Measurements from ENCODE around the gene NUP205.
"Not testable (repeated sequence)": the region's sequence is repeated elsewhere in the genome, so short reads cannot be mapped to it uniquely, and the experiment has no call there.

NUP205 gene

GRCh38 chr7:135673360-135673706, 115.6 kb downstream of the NUP205 start:
- TF ChIP-seq POLR2A (IDR thresholded peaks at IDR 0.05; ENCODE audit: low read depth, low read length) = no peak
- no peak for FAIRE-seq
- no peak for DNase-seq (ENCODE audit: insufficient read length, low spot score)

GRCh38 chr7:135678612-135679575, 121.2 kb downstream of the NUP205 start:
- no peak for TF ChIP-seq POLR2A (IDR thresholded peaks at IDR 0.05; ENCODE audit: low read depth, low read length)
- no peak for DNase-seq (ENCODE audit: insufficient read length, low spot score)

GRCh38 chr7:135681762-135682161, 124.0 kb downstream of the NUP205 start:
- FAIRE-seq (no peak), DNase-seq (ENCODE audit: insufficient read length, low spot score) (no peak)
- TF ChIP-seq POLR2A (IDR thresholded peaks at IDR 0.05; ENCODE audit: low read depth, low read length) = no peak

More at GRCh38 chr7:135678612-135679575, 121.2 kb downstream of the NUP205 start:
- FAIRE-seq = no peak

- DNase-seq (ENCODE audit: insufficient read length, low spot score) = no peak
- no peak for FAIRE-seq
- TF ChIP-seq POLR2A (IDR thresholded peaks at IDR 0.05; ENCODE audit: low read depth, low read length) = no peak
Observed at GRCh38 chr7:135682191-135682590, 124.5 kb downstream of the NUP205 start.

- TF ChIP-seq POLR2A (IDR thresholded peaks at IDR 0.05; ENCODE audit: low read depth, low read length) = no peak
- no peak for DNase-seq (ENCODE audit: insufficient read length, low spot score)
- no peak for FAIRE-seq
Observed at GRCh38 chr7:135683609-135684008, 125.9 kb downstream of the NUP205 start.

- FAIRE-seq (no peak), DNase-seq (ENCODE audit: insufficient read length, low spot score) (peak; percentile 26)
- no peak for TF ChIP-seq POLR2A (IDR thresholded peaks at IDR 0.05; ENCODE audit: low read depth, low read length)
Observed at GRCh38 chr7:135684136-135684535, 126.4 kb downstream of the NUP205 start.

- FAIRE-seq (no peak), DNase-seq (ENCODE audit: insufficient read length, low spot score) (no peak)
- TF ChIP-seq POLR2A (IDR thresholded peaks at IDR 0.05; ENCODE audit: low read depth, low read length) = no peak
Observed at GRCh38 chr7:135684699-135685098, 127.0 kb downstream of the NUP205 start.

- DNase-seq (ENCODE audit: insufficient read length, low spot score) = no peak
- no peak for TF ChIP-seq POLR2A (IDR thresholded peaks at IDR 0.05; ENCODE audit: low read depth, low read length)
- no peak for FAIRE-seq
Observed at GRCh38 chr7:135685306-135686084, 127.8 kb downstream of the NUP205 start.

- no peak for TF ChIP-seq POLR2A (IDR thresholded peaks at IDR 0.05; ENCODE audit: low read depth, low read length)
- FAIRE-seq = no peak
Observed at GRCh38 chr7:135687466-135687865, 129.7 kb downstream of the NUP205 start.

GRCh38 chr7:135690566-135690965, 132.8 kb downstream of the NUP205 start:
- FAIRE-seq = no peak
- TF ChIP-seq POLR2A (IDR thresholded peaks at IDR 0.05; ENCODE audit: low read depth, low read length) = no peak
- DNase-seq (ENCODE audit: insufficient read length, low spot score) = no peak

More at GRCh38 chr7:135687466-135687865, 129.7 kb downstream of the NUP205 start:
- no peak for DNase-seq (ENCODE audit: insufficient read length, low spot score)

- FAIRE-seq = no peak
- no peak for TF ChIP-seq POLR2A (IDR thresholded peaks at IDR 0.05; ENCODE audit: low read depth, low read length)
- no peak for DNase-seq (ENCODE audit: insufficient read length, low spot score)
Observed at GRCh38 chr7:135692055-135692454, 134.3 kb downstream of the NUP205 start.

- DNase-seq (ENCODE audit: insufficient read length, low spot score); FAIRE-seq: not testable (repeated sequence)
Observed at GRCh38 chr7:135692606-135693005, 134.9 kb downstream of the NUP205 start.

GRCh38 chr7:135693558-135693957, 135.8 kb downstream of the NUP205 start:
- DNase-seq (ENCODE audit: insufficient read length, low spot score) = no peak
- no peak for FAIRE-seq
- no peak for TF ChIP-seq POLR2A (IDR thresholded peaks at IDR 0.05; ENCODE audit: low read depth, low read length)

GRCh38 chr7:135697276-135698049, 139.7 kb downstream of the NUP205 start:
- TF ChIP-seq POLR2A (IDR thresholded peaks at IDR 0.05; ENCODE audit: low read depth, low read length) = no peak
- FAIRE-seq (no peak), DNase-seq (ENCODE audit: insufficient read length, low spot score) (no peak)
